HAP-1 (cell line): ENCODE results near the gene ZNF664.

Source experiments
- DNase-seq, 2 experiments: peaks; one replicate each; pipeline ENCODE4 v3.0.0-alpha.2; 2016 to 2020; ENCODE audit warnings: low spot score in 2 of 2
- H3K27me3 ChIP-seq: fragments of 250-450 bp; sonication (Bioruptor Pico); 2 replicates; pipeline ENCODE4 v1.5.1; 2020; ENCODE audit warnings: low read depth, mild to moderate bottlenecking, moderate library complexity
- H3K36me3 ChIP-seq: fragments of 250-450 bp; sonication (Bioruptor Pico); replicated peaks from 2 replicates; pipeline ENCODE4 v1.5.1; 2020; ENCODE audit warnings: mild to moderate bottlenecking
- H3K4me1 ChIP-seq: fragments of 250-450 bp; sonication (Bioruptor Pico); 2 replicates; pipeline ENCODE4 v1.5.1; 2020; ENCODE audit warnings: mild to moderate bottlenecking
- H3K4me3 ChIP-seq: fragments of 250-450 bp; sonication (Bioruptor Pico); 2 replicates; pipeline ENCODE4 v1.5.1; 2020; ENCODE audit warnings: mild to moderate bottlenecking, moderate library complexity
- H3K9me3 ChIP-seq: fragments of 250-450 bp; sonication (Bioruptor Pico); 2 replicates; pipeline ENCODE4 v1.5.1; 2020; ENCODE audit warnings: mild to moderate bottlenecking, moderate library complexity
- in situ Hi-C: fragments of 300-500 bp; cut with MboI; formaldehyde crosslinking; loops from 3 replicates; pipeline ENCODE4 v1.14.3; 2020; ENCODE audit warnings: low sequenced_read_pairs, inconsistent platforms, mixed read lengths

The ZNF664 gene

GRCh38 chr12:124008595-124008994 is 35.6 kb downstream of the ZNF664 start:
- in situ Hi-C loops: no loop called here
- Histone ChIP-seq H3K27me3 (no peaks in the 10 kb centered on the region), H3K36me3 (peaks cover 41% of the 10 kb centered on the region), H3K9me3 (no peaks in the 10 kb centered on the region), H3K4me3 (no peak overlapping the region), H3K4me1 (no peaks in the 10 kb centered on the region)
- DNase-seq: no peak

- Histone ChIP-seq H3K27me3 (no peaks in the 10 kb centered on the region), H3K4me1 (no peaks in the 10 kb centered on the region), H3K36me3 (peaks cover 35% of the 10 kb centered on the region), H3K4me3 (no peak overlapping the region), H3K9me3 (no peaks in the 10 kb centered on the region)
- in situ Hi-C loops: no loop called here
- no peak for DNase-seq
These were observed 36.8 kb downstream of the ZNF664 start for GRCh38 chr12:124009781-124010180.

GRCh38 chr12:124010687-124011086 is 37.7 kb downstream of the ZNF664 start:
- Histone ChIP-seq H3K27me3 (no peaks in the 10 kb centered on the region), H3K4me3 (no peak overlapping the region), H3K9me3 (no peaks in the 10 kb centered on the region), H3K4me1 (no peaks in the 10 kb centered on the region), H3K36me3 (peaks cover 31% of the 10 kb centered on the region)
- in situ Hi-C loops: no loop called here
- peak in 1 of 2 experiments; percentile 31 for DNase-seq

GRCh38 chr12:124011435-124012115 is 38.6 kb downstream of the ZNF664 start:
- Histone ChIP-seq H3K4me3 (no peak overlapping the region), H3K9me3 (no peaks in the 10 kb centered on the region), H3K4me1 (no peaks in the 10 kb centered on the region), H3K27me3 (no peaks in the 10 kb centered on the region), H3K36me3 (peaks cover 31% of the 10 kb centered on the region)
- in situ Hi-C loops: no loop called here
- no peak for DNase-seq

GRCh38 chr12:124013073-124013472 is 40.1 kb downstream of the ZNF664 start:
- H3K4me3 ChIP-seq: no peak overlapping the region
- DNase-seq: no peak
- H3K27me3 ChIP-seq: no peaks in the 10 kb centered on the region
- H3K36me3 ChIP-seq: peaks cover 27% of the 10 kb centered on the region
- no peaks in the 10 kb centered on the region for H3K4me1 ChIP-seq
- in situ Hi-C loops: no loop called here
- no peaks in the 10 kb centered on the region for H3K9me3 ChIP-seq

GRCh38 chr12:124015494-124016461 is 42.8 kb downstream of the ZNF664 start:
- peaks cover 11% of the 10 kb centered on the region for H3K4me1 ChIP-seq
- DNase-seq: no peak
- in situ Hi-C loops: no loop called here
- no peaks in the 10 kb centered on the region for H3K27me3 ChIP-seq
- H3K36me3 ChIP-seq: peaks cover 27% of the 10 kb centered on the region
- H3K4me3 ChIP-seq: no peak overlapping the region
- no peaks in the 10 kb centered on the region for H3K9me3 ChIP-seq

- Histone ChIP-seq H3K36me3 (peaks cover 17% of the 10 kb centered on the region), H3K9me3 (no peaks in the 10 kb centered on the region), H3K4me1 (peaks cover 11% of the 10 kb centered on the region), H3K4me3 (no peak overlapping the region), H3K27me3 (no peaks in the 10 kb centered on the region)
- in situ Hi-C loops: no loop called here
- no peak for DNase-seq
These were observed 44.0 kb downstream of the ZNF664 start for GRCh38 chr12:124017064-124017463.

- Histone ChIP-seq H3K36me3 (peaks cover 8% of the 10 kb centered on the region), H3K27me3 (no peaks in the 10 kb centered on the region), H3K9me3 (no peaks in the 10 kb centered on the region), H3K4me3 (no peak overlapping the region), H3K4me1 (peaks cover 11% of the 10 kb centered on the region)
- in situ Hi-C loops: no loop called here
- no peak for DNase-seq
These were observed 45.5 kb downstream of the ZNF664 start for GRCh38 chr12:124018539-124018938.

- Histone ChIP-seq H3K9me3 (no peaks in the 10 kb centered on the region), H3K4me3 (no peak overlapping the region), H3K27me3 (no peaks in the 10 kb centered on the region), H3K36me3 (peaks cover 8% of the 10 kb centered on the region), H3K4me1 (peaks cover 11% of the 10 kb centered on the region)
- in situ Hi-C loops: no loop called here
- DNase-seq: no peak
These were observed 46.1 kb downstream of the ZNF664 start for GRCh38 chr12:124019115-124019514.

- H3K4me3 ChIP-seq: no peak overlapping the region
- H3K27me3 ChIP-seq: no peaks in the 10 kb centered on the region
- in situ Hi-C loops: no loop called here
- DNase-seq: no peak
- H3K4me1 ChIP-seq: peaks cover 11% of the 10 kb centered on the region
- H3K9me3 ChIP-seq: no peaks in the 10 kb centered on the region
- no peaks in the 10 kb centered on the region for H3K36me3 ChIP-seq
These were observed 47.5 kb downstream of the ZNF664 start for GRCh38 chr12:124020514-124020949.

GRCh38 chr12:124021007-124021406 is 48.0 kb downstream of the ZNF664 start:
- H3K36me3 ChIP-seq: no peaks in the 10 kb centered on the region
- in situ Hi-C loops: no loop called here
- H3K27me3 ChIP-seq: no peaks in the 10 kb centered on the region
- H3K4me1 ChIP-seq: peaks cover 11% of the 10 kb centered on the region
- DNase-seq: no peak
- no peak overlapping the region for H3K4me3 ChIP-seq
- H3K9me3 ChIP-seq: no peaks in the 10 kb centered on the region

- Histone ChIP-seq H3K36me3 (no peaks in the 10 kb centered on the region), H3K4me3 (no peak overlapping the region), H3K4me1 (peaks cover 11% of the 10 kb centered on the region), H3K9me3 (no peaks in the 10 kb centered on the region), H3K27me3 (no peaks in the 10 kb centered on the region)
- in situ Hi-C loops: no loop called here
- DNase-seq: no peak
These were observed 49.1 kb downstream of the ZNF664 start for GRCh38 chr12:124022161-124022560.

GRCh38 chr12:124024263-124024678 is 51.3 kb downstream of the ZNF664 start:
- Histone ChIP-seq H3K9me3 (no peaks in the 10 kb centered on the region), H3K36me3 (no peaks in the 10 kb centered on the region), H3K4me3 (no peak overlapping the region), H3K27me3 (no peaks in the 10 kb centered on the region), H3K4me1 (peaks cover 11% of the 10 kb centered on the region)
- DNase-seq: no peak
- in situ Hi-C loops: no loop called here

GRCh38 chr12:124024776-124025175 is 51.8 kb downstream of the ZNF664 start:
- H3K9me3 ChIP-seq: no peaks in the 10 kb centered on the region
- H3K4me3 ChIP-seq: no peak overlapping the region
- in situ Hi-C loops: loop anchor here (5.0 kb wide), 1 partner anchor 217 kb away; no protein-coding TSS in a partner anchor
- no peak for DNase-seq
- no peaks in the 10 kb centered on the region for H3K36me3 ChIP-seq
- H3K27me3 ChIP-seq: no peaks in the 10 kb centered on the region
- peaks cover 7% of the 10 kb centered on the region for H3K4me1 ChIP-seq
